ENCODE data around the gene ADGRG2. TPM values are rescaled to one million over a fixed set of nuclear protein-coding genes. Genes with fewer than 3 reads are reported as not detected.

Gene ADGRG2
- total RNA-seq, 2 donors from 2014 or later: 0.10 to 0.24 TPM

- no peaks in the 10 kb centered on the region for H3K27me3 ChIP-seq
- no peak overlapping the region for H3K9ac ChIP-seq (ENCODE audit: low read depth in 2 of 2, low read length in 2 of 2)
- no peak for DNase-seq
- no peaks in the 10 kb centered on the region for H3K36me3 ChIP-seq
- no peak overlapping the region for H3K27ac ChIP-seq
- no peaks in the 10 kb centered on the region for H3K9me3 ChIP-seq
- H3K4me1 ChIP-seq: no peaks in the 10 kb centered on the region
- no peak for TF ChIP-seq CTCF (IDR thresholded peaks at IDR 0.05)
- H3K4me3 ChIP-seq: no peak overlapping the region
- intact Hi-C loops (cut with DNase I): no loop called here
These were observed 14.8 kb upstream of the ADGRG2 start for GRCh38 chrX:19137067-19137466.

GRCh38 chrX:19133784-19134183 is 11.5 kb upstream of the ADGRG2 start:
- Histone ChIP-seq H3K4me3 (no peak overlapping the region), H3K36me3 (no peaks in the 10 kb centered on the region), H3K27me3 (no peaks in the 10 kb centered on the region), H3K27ac (no peak overlapping the region), H3K9me3 (no peaks in the 10 kb centered on the region), H3K9ac (ENCODE audit: low read depth in 2 of 2, low read length in 2 of 2) (no peak overlapping the region), H3K4me1 (no peaks in the 10 kb centered on the region)
- intact Hi-C loops (cut with DNase I): no loop called here
- TF ChIP-seq CTCF (IDR thresholded peaks at IDR 0.05): no peak
- no peak for DNase-seq

- Histone ChIP-seq H3K4me1 (no peaks in the 10 kb centered on the region), H3K4me3 (no peak overlapping the region), H3K27ac (no peak overlapping the region), H3K9me3 (no peaks in the 10 kb centered on the region), H3K9ac (ENCODE audit: low read depth in 2 of 2, low read length in 2 of 2) (no peak overlapping the region), H3K36me3 (no peaks in the 10 kb centered on the region), H3K27me3 (no peaks in the 10 kb centered on the region)
- no peak for DNase-seq
- intact Hi-C loops (cut with DNase I): no loop called here
- no peak for TF ChIP-seq CTCF (IDR thresholded peaks at IDR 0.05)
These were observed 11.0 kb upstream of the ADGRG2 start for GRCh38 chrX:19133231-19133630.

- Histone ChIP-seq H3K9me3 (no peaks in the 10 kb centered on the region), H3K27ac (no peak overlapping the region), H3K27me3 (no peaks in the 10 kb centered on the region), H3K4me1 (no peaks in the 10 kb centered on the region), H3K36me3 (no peaks in the 10 kb centered on the region), H3K9ac (ENCODE audit: low read depth in 2 of 2, low read length in 2 of 2) (no peak overlapping the region), H3K4me3 (no peak overlapping the region)
- intact Hi-C loops (cut with DNase I): no loop called here
- DNase-seq: no peak
- no peak for TF ChIP-seq CTCF (IDR thresholded peaks at IDR 0.05)
These were observed 8.4 kb upstream of the ADGRG2 start for GRCh38 chrX:19130628-19131027.

GRCh38 chrX:19129694-19130093 is 7.4 kb upstream of the ADGRG2 start:
- TF ChIP-seq CTCF (IDR thresholded peaks at IDR 0.05): no peak
- Histone ChIP-seq H3K9me3 (no peaks in the 10 kb centered on the region), H3K27me3 (no peaks in the 10 kb centered on the region), H3K36me3 (no peaks in the 10 kb centered on the region), H3K27ac (no peak overlapping the region), H3K9ac (ENCODE audit: low read depth in 2 of 2, low read length in 2 of 2) (no peak overlapping the region), H3K4me1 (no peaks in the 10 kb centered on the region), H3K4me3 (no peak overlapping the region)
- DNase-seq: no peak
- intact Hi-C loops (cut with DNase I): no loop called here
